ENCODE measurements around the gene FERMT3. TPM values are rescaled to one million over a fixed set of nuclear protein-coding genes. Genes with fewer than 3 reads are reported as not detected.

The FERMT3 gene
- total and polyA plus RNA-seq, 2 of the 13 experiments (the other 11 are each of a cell fraction or from before 2014, with no cell fraction given), result 0.29 TPM; not detected in 1

DNA sequence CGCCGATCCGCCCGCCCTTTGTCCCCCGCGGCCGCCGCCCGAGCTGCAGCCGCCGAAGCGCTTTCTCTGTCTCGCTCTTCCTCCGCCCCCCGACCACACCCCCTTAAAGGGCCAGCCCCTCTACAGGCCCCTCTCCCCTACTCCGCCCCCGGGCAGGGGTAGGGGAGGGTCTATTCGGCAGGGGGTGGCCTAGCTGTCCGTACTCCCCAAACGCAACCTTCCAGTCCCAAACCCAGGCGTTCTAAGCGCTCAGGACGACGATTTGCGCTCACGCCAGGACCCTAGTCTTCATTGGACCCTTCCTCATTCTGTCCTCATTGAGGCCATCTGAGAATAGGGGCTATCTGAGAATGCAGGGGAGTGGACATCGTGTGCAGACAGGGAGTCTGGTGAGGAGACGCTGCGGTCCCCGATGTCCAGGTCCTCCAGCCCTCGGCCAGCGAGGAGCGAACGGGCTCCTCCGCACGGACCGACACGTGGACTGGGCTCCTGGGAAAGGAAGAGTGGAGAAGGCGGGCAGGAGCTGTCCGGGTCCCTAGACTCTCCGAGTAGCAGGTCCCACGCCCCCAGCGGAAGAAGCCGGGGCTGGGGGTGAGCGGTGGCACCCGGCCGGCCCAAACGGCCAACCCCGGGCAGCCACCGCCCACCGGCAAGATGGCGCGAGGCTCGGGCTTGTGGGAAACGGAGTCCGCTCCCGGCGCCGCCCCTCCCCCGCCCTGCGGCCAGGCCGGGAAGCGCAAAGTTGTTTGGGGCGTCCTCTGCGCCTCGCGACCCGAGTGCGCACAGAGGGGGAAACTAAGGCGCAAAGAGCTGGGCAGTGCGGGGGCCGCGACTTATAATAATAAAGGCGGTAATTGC lies 40.6 kb downstream of the FERMT3 start, which contains the start of gene PPP1R14B (continued):
- TF ChIP-seq, protein P1, sequence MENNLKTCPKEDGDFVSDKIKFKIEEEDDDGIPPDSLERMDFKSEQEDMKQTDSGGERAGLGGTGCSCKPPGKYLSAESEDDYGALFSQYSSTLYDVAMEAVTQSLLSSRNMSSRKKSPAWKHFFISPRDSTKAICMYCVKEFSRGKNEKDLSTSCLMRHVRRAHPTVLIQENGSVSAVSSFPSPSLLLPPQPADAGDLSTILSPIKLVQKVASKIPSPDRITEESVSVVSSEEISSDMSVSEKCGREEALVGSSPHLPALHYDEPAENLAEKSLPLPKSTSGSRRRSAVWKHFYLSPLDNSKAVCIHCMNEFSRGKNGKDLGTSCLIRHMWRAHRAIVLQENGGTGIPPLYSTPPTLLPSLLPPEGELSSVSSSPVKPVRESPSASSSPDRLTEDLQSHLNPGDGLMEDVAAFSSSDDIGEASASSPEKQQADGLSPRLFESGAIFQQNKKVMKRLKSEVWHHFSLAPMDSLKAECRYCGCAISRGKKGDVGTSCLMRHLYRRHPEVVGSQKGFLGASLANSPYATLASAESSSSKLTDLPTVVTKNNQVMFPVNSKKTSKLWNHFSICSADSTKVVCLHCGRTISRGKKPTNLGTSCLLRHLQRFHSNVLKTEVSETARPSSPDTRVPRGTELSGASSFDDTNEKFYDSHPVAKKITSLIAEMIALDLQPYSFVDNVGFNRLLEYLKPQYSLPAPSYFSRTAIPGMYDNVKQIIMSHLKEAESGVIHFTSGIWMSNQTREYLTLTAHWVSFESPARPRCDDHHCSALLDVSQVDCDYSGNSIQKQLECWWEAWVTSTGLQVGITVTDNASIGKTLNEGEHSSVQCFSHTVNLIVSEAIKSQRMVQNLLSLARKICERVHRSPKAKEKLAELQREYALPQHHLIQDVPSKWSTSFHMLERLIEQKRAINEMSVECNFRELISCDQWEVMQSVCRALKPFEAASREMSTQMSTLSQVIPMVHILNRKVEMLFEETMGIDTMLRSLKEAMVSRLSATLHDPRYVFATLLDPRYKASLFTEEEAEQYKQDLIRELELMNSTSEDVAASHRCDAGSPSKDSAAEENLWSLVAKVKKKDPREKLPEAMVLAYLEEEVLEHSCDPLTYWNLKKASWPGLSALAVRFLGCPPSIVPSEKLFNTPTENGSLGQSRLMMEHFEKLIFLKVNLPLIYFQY (CRISPR knock-in tag; IDR thresholded peaks at IDR 0.05; ENCODE audit: borderline replicate concordance), result peak; percentile 82; the same call in 1 of the 2 replicates
- TF ChIP-seq RBFOX2 (IDR thresholded peaks at IDR 0.05; ENCODE audit: low read depth, low read length), result peak; percentile 88
- TF ChIP-seq SATB2 (CRISPR knock-in tag; IDR thresholded peaks at IDR 0.05), result no peak
- TF ChIP-seq, protein P2, sequence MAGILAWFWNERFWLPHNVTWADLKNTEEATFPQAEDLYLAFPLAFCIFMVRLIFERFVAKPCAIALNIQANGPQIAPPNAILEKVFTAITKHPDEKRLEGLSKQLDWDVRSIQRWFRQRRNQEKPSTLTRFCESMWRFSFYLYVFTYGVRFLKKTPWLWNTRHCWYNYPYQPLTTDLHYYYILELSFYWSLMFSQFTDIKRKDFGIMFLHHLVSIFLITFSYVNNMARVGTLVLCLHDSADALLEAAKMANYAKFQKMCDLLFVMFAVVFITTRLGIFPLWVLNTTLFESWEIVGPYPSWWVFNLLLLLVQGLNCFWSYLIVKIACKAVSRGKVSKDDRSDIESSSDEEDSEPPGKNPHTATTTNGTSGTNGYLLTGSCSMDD (CRISPR knock-in tag; IDR thresholded peaks at IDR 0.05), result no peak
- TF ChIP-seq THAP11 (CRISPR knock-in tag; IDR thresholded peaks at IDR 0.05), result peak; percentile 97
- no peak for TF ChIP-seq SIN3B (IDR thresholded peaks at IDR 0.05; ENCODE audit: low read length)
- no peak for TF ChIP-seq MZF1 (CRISPR knock-in tag; IDR thresholded peaks at IDR 0.05; ENCODE audit: borderline replicate concordance)
- peak; percentile 26 for TF ChIP-seq ZNF781 (CRISPR knock-in tag; IDR thresholded peaks at IDR 0.05; ENCODE audit: borderline replicate concordance, not compliant biosample characterization)
- TF ChIP-seq, protein P3, sequence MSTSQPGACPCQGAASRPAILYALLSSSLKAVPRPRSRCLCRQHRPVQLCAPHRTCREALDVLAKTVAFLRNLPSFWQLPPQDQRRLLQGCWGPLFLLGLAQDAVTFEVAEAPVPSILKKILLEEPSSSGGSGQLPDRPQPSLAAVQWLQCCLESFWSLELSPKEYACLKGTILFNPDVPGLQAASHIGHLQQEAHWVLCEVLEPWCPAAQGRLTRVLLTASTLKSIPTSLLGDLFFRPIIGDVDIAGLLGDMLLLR (CRISPR knock-in tag; IDR thresholded peaks at IDR 0.05), result no peak
- no peak for TF ChIP-seq MED8 (CRISPR knock-in tag; IDR thresholded peaks at IDR 0.05; ENCODE audit: insufficient replicate concordance)
- TF ChIP-seq ADNP (CRISPR knock-in tag; IDR thresholded peaks at IDR 0.05), result no peak
- TF ChIP-seq ZNF10 (CRISPR knock-in tag; IDR thresholded peaks at IDR 0.05; ENCODE audit: borderline replicate concordance, low read depth), result no peak
- TF ChIP-seq, protein P4, sequence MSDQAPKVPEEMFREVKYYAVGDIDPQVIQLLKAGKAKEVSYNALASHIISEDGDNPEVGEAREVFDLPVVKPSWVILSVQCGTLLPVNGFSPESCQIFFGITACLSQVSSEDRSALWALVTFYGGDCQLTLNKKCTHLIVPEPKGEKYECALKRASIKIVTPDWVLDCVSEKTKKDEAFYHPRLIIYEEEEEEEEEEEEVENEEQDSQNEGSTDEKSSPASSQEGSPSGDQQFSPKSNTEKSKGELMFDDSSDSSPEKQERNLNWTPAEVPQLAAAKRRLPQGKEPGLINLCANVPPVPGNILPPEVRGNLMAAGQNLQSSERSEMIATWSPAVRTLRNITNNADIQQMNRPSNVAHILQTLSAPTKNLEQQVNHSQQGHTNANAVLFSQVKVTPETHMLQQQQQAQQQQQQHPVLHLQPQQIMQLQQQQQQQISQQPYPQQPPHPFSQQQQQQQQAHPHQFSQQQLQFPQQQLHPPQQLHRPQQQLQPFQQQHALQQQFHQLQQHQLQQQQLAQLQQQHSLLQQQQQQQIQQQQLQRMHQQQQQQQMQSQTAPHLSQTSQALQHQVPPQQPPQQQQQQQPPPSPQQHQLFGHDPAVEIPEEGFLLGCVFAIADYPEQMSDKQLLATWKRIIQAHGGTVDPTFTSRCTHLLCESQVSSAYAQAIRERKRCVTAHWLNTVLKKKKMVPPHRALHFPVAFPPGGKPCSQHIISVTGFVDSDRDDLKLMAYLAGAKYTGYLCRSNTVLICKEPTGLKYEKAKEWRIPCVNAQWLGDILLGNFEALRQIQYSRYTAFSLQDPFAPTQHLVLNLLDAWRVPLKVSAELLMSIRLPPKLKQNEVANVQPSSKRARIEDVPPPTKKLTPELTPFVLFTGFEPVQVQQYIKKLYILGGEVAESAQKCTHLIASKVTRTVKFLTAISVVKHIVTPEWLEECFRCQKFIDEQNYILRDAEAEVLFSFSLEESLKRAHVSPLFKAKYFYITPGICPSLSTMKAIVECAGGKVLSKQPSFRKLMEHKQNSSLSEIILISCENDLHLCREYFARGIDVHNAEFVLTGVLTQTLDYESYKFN (CRISPR knock-in tag; conservative IDR thresholded peaks at IDR 0.05), result peak; percentile 39
- no peak for TF ChIP-seq ZNF737 (CRISPR knock-in tag; IDR thresholded peaks at IDR 0.05; ENCODE audit: borderline replicate concordance)
- TF ChIP-seq SRY (CRISPR knock-in tag; IDR thresholded peaks at IDR 0.05), result no peak
- no peak for TF ChIP-seq SCMH1 (CRISPR knock-in tag; IDR thresholded peaks at IDR 0.05; ENCODE audit: borderline replicate concordance)
- TF ChIP-seq HNF4G (IDR thresholded peaks at IDR 0.05; ENCODE audit: borderline replicate concordance, low read depth, low read length), result peak; percentile 12; the same call in 1 of the 2 replicates
- no peak for TF ChIP-seq HNF4G (CRISPR knock-in tag; IDR thresholded peaks at IDR 0.05; ENCODE audit: borderline replicate concordance, low read depth)
- TF ChIP-seq MAFK (conservative IDR thresholded peaks at IDR 0.05 in 1 of 2, IDR thresholded peaks at IDR 0.05 in 1 of 2; ENCODE audit: low read length in 2 of 2), result no peak
